Tibial artery (tissue), 4 donors: ENCODE data around the gene FCER1A.

Experiments used
- DNase-seq, 2 donors: peaks; one replicate each; pipeline ENCODE4 v3.0.0-alpha.2; 2019
- H3K27ac ChIP-seq, 2 donors: fragments of 200-600 bp; sonication (generic) in 1 of 2; 1 replicate in 1 of 2; 2 replicates in 1 of 2; pipeline ENCODE4 v1.5.1; 2018 to 2019; ENCODE audit warnings: mild to moderate bottlenecking in 1 of 2
- H3K27me3 ChIP-seq, 2 donors: fragments of 200-600 bp; sonication (generic) in 1 of 2; one replicate each; pipeline versions ENCODE4 v1.5.1 to v1.6.0; 2016 to 2019
- H3K36me3 ChIP-seq, 3 donors: fragments of 200-600 bp; sonication (generic) in 2 of 3; one replicate each; pipeline ENCODE4 v1.5.1; 2016 to 2019; ENCODE audit warnings: mild to moderate bottlenecking in 2 of 3
- H3K4me1 ChIP-seq, 4 donors: fragments of 200-600 bp; sonication (generic) in 2 of 4; 1 replicate in 3 of 4; 2 replicates in 1 of 4; pipeline ENCODE4 v1.5.1; 2016 to 2019
- H3K4me3 ChIP-seq, 2 donors: fragments of 200-600 bp; sonication (generic) in 1 of 2; 1 replicate in 1 of 2; 2 replicates in 1 of 2; pipeline ENCODE4 v1.5.1; 2018 to 2019; ENCODE audit warnings: mild to moderate bottlenecking in 2 of 2
- H3K9me3 ChIP-seq, 3 donors: fragments of 200-600 bp; sonication (generic) in 1 of 3; one replicate each; pipeline ENCODE4 v1.5.1; 2016 to 2019
- CTCF ChIP-seq, 2 experiments: fragments of 200-600 bp in 1 of 2; fragments of 450-650 bp in 1 of 2; IDR thresholded peaks; one replicate each; pipeline ENCODE4 v1.5.1; 2017 to 2019; ENCODE audit warnings: antibody characterized with exemption in 2 of 2, mild to moderate bottlenecking in 1 of 2, moderate library complexity in 1 of 2
- intact Hi-C: fragments of 100-400 bp; cut with DNase I; formaldehyde crosslinking; loops from one replicate; pipeline ENCODE4 v1.15.0; 2023; ENCODE audit warnings: low total_unique reads

Gene FCER1A

GRCh38 chr1:159275891-159276290 is 26.2 kb upstream of the FCER1A start:
- no peak for DNase-seq
- H3K9me3 ChIP-seq: no peaks in the 10 kb centered on the region
- no peaks in the 10 kb centered on the region for H3K27me3 ChIP-seq
- no peak overlapping the region for H3K27ac ChIP-seq
- no peak for TF ChIP-seq CTCF (IDR thresholded peaks at IDR 0.05)
- H3K36me3 ChIP-seq: no peaks in the 10 kb centered on the region
- H3K4me3 ChIP-seq: no peak overlapping the region
- intact Hi-C loops: no loop called here
- no peaks in the 10 kb centered on the region for H3K4me1 ChIP-seq

- Histone ChIP-seq H3K4me1 (no peaks in the 10 kb centered on the region), H3K36me3 (no peaks in the 10 kb centered on the region), H3K27ac (no peak overlapping the region), H3K4me3 (no peak overlapping the region), H3K9me3 (no peaks in the 10 kb centered on the region), H3K27me3 (no peaks in the 10 kb centered on the region)
- intact Hi-C loops: no loop called here
- DNase-seq: no peak
- TF ChIP-seq CTCF (IDR thresholded peaks at IDR 0.05): no peak
Observed at GRCh38 chr1:159279773-159280172, 22.4 kb upstream of the FCER1A start.

- H3K27me3 ChIP-seq: no peaks in the 10 kb centered on the region
- H3K9me3 ChIP-seq: no peaks in the 10 kb centered on the region
- H3K4me3 ChIP-seq: no peak overlapping the region
- H3K36me3 ChIP-seq: no peaks in the 10 kb centered on the region
- H3K4me1 ChIP-seq: no peaks in the 10 kb centered on the region
- TF ChIP-seq CTCF (IDR thresholded peaks at IDR 0.05): no peak
- H3K27ac ChIP-seq: no peak overlapping the region
- intact Hi-C loops: no loop called here
- DNase-seq: no peak
Observed at GRCh38 chr1:159282118-159282517, 20.0 kb upstream of the FCER1A start.

- TF ChIP-seq CTCF (IDR thresholded peaks at IDR 0.05): no peak
- H3K27me3 ChIP-seq: no peaks in the 10 kb centered on the region
- no peaks in the 10 kb centered on the region for H3K9me3 ChIP-seq
Observed at GRCh38 chr1:159289060-159289459, 13.1 kb upstream of the FCER1A start.

GRCh38 chr1:159291424-159291823 is 10.7 kb upstream of the FCER1A start:
- no peak overlapping the region for H3K27ac ChIP-seq
- no peak overlapping the region for H3K4me3 ChIP-seq
- intact Hi-C loops: no loop called here
- no peaks in the 10 kb centered on the region for H3K36me3 ChIP-seq
- no peaks in the 10 kb centered on the region for H3K27me3 ChIP-seq
- no peak for TF ChIP-seq CTCF (IDR thresholded peaks at IDR 0.05)
- DNase-seq: no peak
- H3K9me3 ChIP-seq: no peaks in the 10 kb centered on the region
- H3K4me1 ChIP-seq: no peaks in the 10 kb centered on the region

More at GRCh38 chr1:159289060-159289459, 13.1 kb upstream of the FCER1A start:
- H3K4me1 ChIP-seq: no peaks in the 10 kb centered on the region
- intact Hi-C loops: no loop called here
- H3K4me3 ChIP-seq: no peak overlapping the region
- H3K27ac ChIP-seq: no peak overlapping the region
- no peak for DNase-seq
- no peaks in the 10 kb centered on the region for H3K36me3 ChIP-seq

GRCh38 chr1:159296706-159297375 is 5.3 kb upstream of the FCER1A start:
- TF ChIP-seq CTCF (IDR thresholded peaks at IDR 0.05): no peak
- Histone ChIP-seq H3K4me1 (no peaks in the 10 kb centered on the region), H3K27ac (no peak overlapping the region), H3K4me3 (no peak overlapping the region), H3K9me3 (no peaks in the 10 kb centered on the region), H3K27me3 (no peaks in the 10 kb centered on the region), H3K36me3 (no peaks in the 10 kb centered on the region)
- intact Hi-C loops: no loop called here
- DNase-seq: no peak
